C4-2B (cell line): ENCODE data around the gene RNF144A.
A peak's percentile ranks its signal among the peaks of the same experiment; 100 is the strongest.

Source experiments
- H3K27ac ChIP-seq: fragments of 450-650 bp; 2 replicates; pipeline ENCODE4 v1.5.1; 2017
- ZFX ChIP-seq: fragments of 450-650 bp; IDR thresholded peaks from 2 replicates; pipeline ENCODE4 v1.6.1; 2017
- TF ChIP-seq, protein P1 (sequence below): fragments of 450-650 bp; conservative IDR thresholded peaks from 2 replicates; pipeline ENCODE4 v1.5.1; 2017; ENCODE audit warnings: mild to moderate bottlenecking

RNF144A gene

GRCh38 chr2:6909431-6910385 lies 7.5 kb upstream of the RNF144A start:
- TF ChIP-seq, protein P1, sequence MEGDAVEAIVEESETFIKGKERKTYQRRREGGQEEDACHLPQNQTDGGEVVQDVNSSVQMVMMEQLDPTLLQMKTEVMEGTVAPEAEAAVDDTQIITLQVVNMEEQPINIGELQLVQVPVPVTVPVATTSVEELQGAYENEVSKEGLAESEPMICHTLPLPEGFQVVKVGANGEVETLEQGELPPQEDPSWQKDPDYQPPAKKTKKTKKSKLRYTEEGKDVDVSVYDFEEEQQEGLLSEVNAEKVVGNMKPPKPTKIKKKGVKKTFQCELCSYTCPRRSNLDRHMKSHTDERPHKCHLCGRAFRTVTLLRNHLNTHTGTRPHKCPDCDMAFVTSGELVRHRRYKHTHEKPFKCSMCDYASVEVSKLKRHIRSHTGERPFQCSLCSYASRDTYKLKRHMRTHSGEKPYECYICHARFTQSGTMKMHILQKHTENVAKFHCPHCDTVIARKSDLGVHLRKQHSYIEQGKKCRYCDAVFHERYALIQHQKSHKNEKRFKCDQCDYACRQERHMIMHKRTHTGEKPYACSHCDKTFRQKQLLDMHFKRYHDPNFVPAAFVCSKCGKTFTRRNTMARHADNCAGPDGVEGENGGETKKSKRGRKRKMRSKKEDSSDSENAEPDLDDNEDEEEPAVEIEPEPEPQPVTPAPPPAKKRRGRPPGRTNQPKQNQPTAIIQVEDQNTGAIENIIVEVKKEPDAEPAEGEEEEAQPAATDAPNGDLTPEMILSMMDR, result no peak
- TF ChIP-seq ZFX, result no peak
- H3K27ac ChIP-seq, result no peak overlapping the region

DNA sequence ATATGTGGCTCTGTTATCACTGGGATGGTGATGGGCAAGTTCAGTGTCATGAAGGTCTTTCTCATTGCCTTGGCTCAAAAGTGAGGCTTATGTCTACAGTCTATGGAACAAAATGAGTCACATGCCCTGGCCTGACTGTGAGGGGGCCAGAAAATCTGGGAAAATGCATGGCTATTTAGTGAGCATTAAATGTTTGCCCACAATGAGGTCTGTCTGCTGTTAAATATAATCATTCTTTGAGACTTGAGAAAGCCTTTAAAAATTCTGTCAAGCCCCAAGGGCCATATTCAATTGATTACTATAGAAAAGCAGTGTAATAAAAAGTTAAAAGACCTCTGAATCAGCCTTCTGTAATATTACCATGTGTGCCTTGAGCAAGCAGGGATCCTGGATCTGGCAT lies 5.5 kb upstream of the RNF144A start:
- H3K27ac ChIP-seq, result no peak overlapping the region
- TF ChIP-seq, protein P1, result no peak
- no peak for TF ChIP-seq ZFX

GRCh38 chr2:6913415-6914157 lies 3.6 kb upstream of the RNF144A start:
- TF ChIP-seq ZFX, result no peak
- TF ChIP-seq, protein P1, result no peak

GRCh38 chr2:6914828-6915227 lies 2.4 kb upstream of the RNF144A start:
- H3K27ac ChIP-seq, result no peak overlapping the region
- TF ChIP-seq, protein P1, result no peak
- TF ChIP-seq ZFX, result no peak

More at GRCh38 chr2:6913415-6914157, 3.6 kb upstream of the RNF144A start:
- no peak overlapping the region for H3K27ac ChIP-seq

DNA sequence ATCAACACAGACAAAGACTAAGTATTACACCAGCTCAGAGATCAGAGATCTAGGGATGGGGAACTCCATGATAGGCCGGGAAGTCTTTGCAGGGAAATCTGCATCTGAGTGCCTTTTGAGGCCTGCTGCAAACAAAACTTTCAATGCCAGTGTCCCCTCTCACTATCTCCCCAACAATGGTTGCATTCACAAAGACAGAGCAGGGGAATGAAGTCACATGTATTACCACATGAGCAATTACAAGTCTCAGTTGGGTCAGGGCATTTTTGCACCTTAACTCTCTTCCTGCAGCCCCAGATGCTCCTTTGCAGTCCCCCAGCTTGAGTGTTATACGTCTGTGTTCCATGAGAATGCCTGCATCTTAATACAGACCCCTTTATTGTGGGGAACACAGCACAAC lies 1.8 kb upstream of the RNF144A start:
- TF ChIP-seq ZFX, result no peak
- TF ChIP-seq, protein P1, result no peak
- H3K27ac ChIP-seq, result no peak overlapping the region

DNA sequence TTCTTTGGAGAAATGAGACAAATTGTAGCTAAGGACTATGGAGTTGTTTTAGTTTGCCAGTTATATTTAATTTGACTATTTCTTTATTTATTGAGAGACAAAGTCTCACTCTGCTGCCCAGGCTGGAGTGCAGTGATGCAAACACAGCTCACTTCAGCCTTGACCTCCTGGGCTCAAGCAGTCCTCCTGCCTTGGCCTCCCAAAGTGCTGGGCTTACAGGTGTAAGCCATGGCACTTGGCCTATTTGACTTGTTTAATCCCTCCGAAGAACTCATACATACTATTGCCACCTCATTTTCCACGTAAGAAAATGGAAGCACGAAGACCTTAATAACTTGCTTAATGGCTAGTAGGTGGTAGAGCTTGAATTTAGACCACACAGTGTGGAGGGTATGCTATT lies 988 bp upstream of the RNF144A start:
- no peak for TF ChIP-seq ZFX
- TF ChIP-seq, protein P1, result no peak

GRCh38 chr2:6916736-6917070 lies 509 bp upstream of the RNF144A start:
- H3K27ac ChIP-seq, result peak overlapping the region; percentile 61; the same call in 1 of the 2 replicates

More for the DNA sequence above, 988 bp upstream of the RNF144A start:
- H3K27ac ChIP-seq, result no peak overlapping the region

More at GRCh38 chr2:6916736-6917070, 509 bp upstream of the RNF144A start:
- no peak for TF ChIP-seq ZFX
- TF ChIP-seq, protein P1, result no peak
